Right cardiac atrium (tissue), 5 donors: Measurements from ENCODE around the gene ADAM15. TPM values are rescaled to one million over a fixed set of nuclear protein-coding genes. Genes with fewer than 3 reads are reported as not detected.

ENCODE experiments used
- ATAC-seq, 2 donors: fragments of 200-7000 bp; cut with Tn5 transposase; one replicate each; pipeline versions ENCODE4 v1.8.0 to v1.9.1; 2020; ENCODE audit warnings: moderate library complexity in 2 of 2, mild to moderate bottlenecking in 1 of 2
- DNase-seq, 3 donors: peaks; one replicate each; pipeline ENCODE4 v3.0.0-alpha.2; 2020
- H3K27ac ChIP-seq: one replicate; pipeline ENCODE4 v1.5.1; 2013; ENCODE audit warnings: mild to moderate bottlenecking, low read length, control low read depth, moderate library complexity
- H3K27me3 ChIP-seq: one replicate; pipeline ENCODE4 v1.6.1; 2013; ENCODE audit not compliant: control insufficient read depth, insufficient read depth
- H3K4me1 ChIP-seq: one replicate; pipeline ENCODE4 v1.6.1; 2013; ENCODE audit warnings: low read length; ENCODE audit not compliant: control insufficient read depth, insufficient read depth
- H3K4me3 ChIP-seq: one replicate; pipeline ENCODE4 v1.5.1; 2013; ENCODE audit warnings: low read length, control low read depth
- H3K9me3 ChIP-seq: one replicate; pipeline ENCODE4 v1.6.1; 2013; ENCODE audit warnings: low read length; ENCODE audit not compliant: control insufficient read depth
- WGBS: extraction: QIAGEN DNeasy Blood & Tissue Kit; methylation state at CpG from one replicate; pipeline ENCODE4 v1.1.7; 2013; 5-methylcytosine and 5-hydroxymethylcytosine counted together
- intact Hi-C, 4 donors: fragments of 100-400 bp; cut with DNase I; formaldehyde crosslinking; loops; one replicate each; pipeline versions ENCODE4 v1.11.0 to v1.14.0; 2022 to 2023
- polyA plus RNA-seq: library from polyadenylated mRNA; stranded (reverse); fragments of 200-250 nt; gene quantifications from one replicate; pipeline ENCODE4 v1.2.3, GENCODE V29; 2013
- total RNA-seq, 4 donors: library from RNA; stranded (reverse); fragmentation: NEBNext Ultra II Directional; extraction: Animal tissue kit (Norgen Biotek cat#: 25700); gene quantifications; one replicate each; pipeline ENCODE4 v1.2.1, GENCODE V29; 2021
- donor health status: healthy with polysubstance abuse.
- donor health status: DM: no; HTN: yes; CAD: no.
- donor health status: DM: no; HTN: no; CAD: no.
- donor health status: DM: no; HTN: yes; CAD: no; lungs with severe emphysema.
- donor health status: DM: yes; HTN: yes; CAD: no.

Gene ADAM15
- total and polyA plus RNA-seq, 5 donors: 51.2 to 106 (median 68.4) TPM

- intact Hi-C loops: no loop called here
- 45% methylated on average over 17 of the region's 17 CpGs for WGBS
- DNase-seq (peak; percentile 72 to 88 (median 87)), ATAC-seq (peak in 1 of 2 donors; percentile 0)
- H3K27ac ChIP-seq: peak overlapping the region; percentile 89
- H3K4me1 ChIP-seq: peaks cover 18% of the 10 kb centered on the region
- no peaks in the 10 kb centered on the region for H3K9me3 ChIP-seq
- no peaks in the 10 kb centered on the region for H3K27me3 ChIP-seq
- no peak overlapping the region for H3K4me3 ChIP-seq
Measured at GRCh38 chr1:155005076-155006011, 45.8 kb upstream of the ADAM15 start.

- Histone ChIP-seq H3K9me3 (no peaks in the 10 kb centered on the region), H3K4me1 (peaks cover 21% of the 10 kb centered on the region), H3K27ac (peak overlapping the region; percentile 75), H3K4me3 (no peak overlapping the region), H3K27me3 (no peaks in the 10 kb centered on the region)
- 43% methylated on average over 2 of the region's 2 CpGs for WGBS
- intact Hi-C loops: no loop called here
- DNase-seq (peak in 1 of 3 donors; percentile 59), ATAC-seq (no peak)
Measured at GRCh38 chr1:155006601-155007101, 44.5 kb upstream of the ADAM15 start.

- WGBS: 56% methylated on average over 6 of the region's 6 CpGs
- intact Hi-C loops: no loop called here
- DNase-seq (peak; percentile 62 to 91 (median 78)), ATAC-seq (peak; percentile 5 to 7)
- H3K4me3 ChIP-seq: no peak overlapping the region
- H3K27ac ChIP-seq: peak overlapping the region; percentile 18
- H3K4me1 ChIP-seq: peaks cover 25% of the 10 kb centered on the region
- H3K27me3 ChIP-seq: no peaks in the 10 kb centered on the region
- H3K9me3 ChIP-seq: no peaks in the 10 kb centered on the region
Measured at GRCh38 chr1:155007251-155007828, 43.8 kb upstream of the ADAM15 start.

GRCh38 chr1:155008015-155008941 is 42.8 kb upstream of the ADAM15 start:
- ATAC-seq (no peak), DNase-seq (peak in 2 of 3 donors; percentile 79)
- intact Hi-C loops: no loop called here
- WGBS: 62% methylated on average over 16 of the region's 16 CpGs
- Histone ChIP-seq H3K9me3 (no peaks in the 10 kb centered on the region), H3K4me3 (no peak overlapping the region), H3K27ac (peak overlapping the region; percentile 9), H3K27me3 (no peaks in the 10 kb centered on the region), H3K4me1 (peaks cover 25% of the 10 kb centered on the region)

GRCh38 chr1:155009221-155009711 is 41.9 kb upstream of the ADAM15 start:
- Histone ChIP-seq H3K4me1 (peaks cover 26% of the 10 kb centered on the region), H3K4me3 (no peak overlapping the region), H3K27ac (no peak overlapping the region), H3K9me3 (no peaks in the 10 kb centered on the region), H3K27me3 (no peaks in the 10 kb centered on the region)
- DNase-seq (peak in 2 of 3 donors; percentile 53 to 64), ATAC-seq (no peak)
- 91% methylated on average over 12 of the region's 12 CpGs for whole genome bisulfite sequencing
- intact Hi-C loops: no loop called here

GRCh38 chr1:155009742-155010141 is 41.4 kb upstream of the ADAM15 start:
- WGBS: 87% methylated on average over 5 of the region's 5 CpGs
- Histone ChIP-seq H3K27ac (no peak overlapping the region), H3K27me3 (no peaks in the 10 kb centered on the region), H3K4me3 (no peak overlapping the region), H3K4me1 (peaks cover 21% of the 10 kb centered on the region), H3K9me3 (no peaks in the 10 kb centered on the region)
- intact Hi-C loops: loop anchor here in 1 of 4 donors (10.0 kb wide), 1 partner anchor 45 kb away; the partner anchor contains the start of gene PYGO2
- ATAC-seq (no peak), DNase-seq (no peak)

GRCh38 chr1:155010211-155010918 is 40.8 kb upstream of the ADAM15 start:
- no peak for DNase-seq
- no peak overlapping the region for H3K4me3 ChIP-seq

GRCh38 chr1:155011004-155011416 is 40.1 kb upstream of the ADAM15 start:
- intact Hi-C loops: loop anchor here in 1 of 4 donors (10.0 kb wide), 1 partner anchor 46 kb away; the partner anchor contains the start of gene PYGO2
- WGBS: 78% methylated on average over 5 of the region's 5 CpGs
- H3K9me3 ChIP-seq: no peaks in the 10 kb centered on the region
- no peak overlapping the region for H3K4me3 ChIP-seq
- no peaks in the 10 kb centered on the region for H3K27me3 ChIP-seq
- ATAC-seq (no peak), DNase-seq (no peak)
- H3K4me1 ChIP-seq: peaks cover 16% of the 10 kb centered on the region
- H3K27ac ChIP-seq: no peak overlapping the region

More at GRCh38 chr1:155010211-155010918, 40.8 kb upstream of the ADAM15 start:
- peaks cover 19% of the 10 kb centered on the region for H3K4me1 ChIP-seq
- 49% methylated on average over 11 of the region's 11 CpGs for WGBS
- no peak overlapping the region for H3K27ac ChIP-seq
- intact Hi-C loops: loop anchor here in 1 of 4 donors (10.0 kb wide), 1 partner anchor 46 kb away; the partner anchor contains the start of gene PYGO2
- no peaks in the 10 kb centered on the region for H3K27me3 ChIP-seq
- no peak for ATAC-seq
- no peaks in the 10 kb centered on the region for H3K9me3 ChIP-seq

- Histone ChIP-seq H3K9me3 (no peaks in the 10 kb centered on the region), H3K27me3 (no peaks in the 10 kb centered on the region), H3K4me3 (no peak overlapping the region), H3K4me1 (peaks cover 11% of the 10 kb centered on the region), H3K27ac (peak overlapping the region; percentile 21)
- 91% methylated on average over 6 of the region's 6 CpGs for WGBS
- DNase-seq (no peak), ATAC-seq (peak in 1 of 2 donors; percentile 0)
- intact Hi-C loops: loop anchor here in 1 of 4 donors (10.0 kb wide), 1 partner anchor 47 kb away; the partner anchor contains the start of gene PYGO2
Measured at GRCh38 chr1:155011437-155012025, 39.6 kb upstream of the ADAM15 start.
